GM18861 (cell line): ENCODE data around the gene SNIP1.
A peak's percentile ranks its signal among the peaks of the same experiment; 100 is the strongest.
"Not testable (repeated sequence)": the region's sequence is repeated elsewhere in the genome, so short reads cannot be mapped to it uniquely, and the experiment has no call there.

ENCODE experiments used
- ATAC-seq: cut with Tn5 transposase; IDR thresholded peaks from one replicate; pipeline ENCODE4 v1.9.1; 2021; ENCODE audit not compliant: unreplicated experiment

SNIP1 gene

GRCh38 chr1:37514350-37515184, 39.5 kb downstream of the SNIP1 start, which contains the start of gene MEAF6:
MEAF6 (minus strand) TSS chr1:37514766; CDS start chr1:37514746, 20 bp downstream.
- peak; percentile 83 for ATAC-seq

GRCh38 chr1:37513795-37514349, 40.2 kb downstream of the SNIP1 start:
- no peak for ATAC-seq

- ATAC-seq, result no peak
Observed at GRCh38 chr1:37509181-37509580, 44.9 kb downstream of the SNIP1 start.

GRCh38 chr1:37506740-37507139, 47.4 kb downstream of the SNIP1 start:
- ATAC-seq, result no peak

GRCh38 chr1:37502791-37503190, 51.3 kb downstream of the SNIP1 start:
- not testable (repeated sequence) for ATAC-seq

- no peak for ATAC-seq
Observed at GRCh38 chr1:37502104-37502503, 52.0 kb downstream of the SNIP1 start.

GRCh38 chr1:37501661-37502060, 52.4 kb downstream of the SNIP1 start:
- no peak for ATAC-seq

- no peak for ATAC-seq
Observed at GRCh38 chr1:37498872-37499617, 55.0 kb downstream of the SNIP1 start.

GRCh38 chr1:37497832-37498231, 56.3 kb downstream of the SNIP1 start:
- no peak for ATAC-seq

- no peak for ATAC-seq
Observed at GRCh38 chr1:37495875-37496274, 58.2 kb downstream of the SNIP1 start.

- no peak for ATAC-seq
Observed at GRCh38 chr1:37493336-37494098, 60.6 kb downstream of the SNIP1 start.

- no peak for ATAC-seq
Observed at GRCh38 chr1:37487619-37487984, 66.5 kb downstream of the SNIP1 start.

GRCh38 chr1:37486680-37487618, 67.1 kb downstream of the SNIP1 start:
- ATAC-seq, result no peak

GRCh38 chr1:37485902-37486679, 68.0 kb downstream of the SNIP1 start:
- ATAC-seq, result no peak
